Inflammatory macrophage (primary cell): ENCODE results near the gene SPSB3.
"Not testable (repeated sequence)": the region's sequence is repeated elsewhere in the genome, so short reads cannot be mapped to it uniquely, and the experiment has no call there.

Experiments used
- DNase-seq, 2 donors: peaks; one replicate each; pipeline ENCODE4 v3.0.0-alpha.2; 2020 to 2022

Gene SPSB3

GRCh38 chr16:1734816-1735215 is 47.6 kb downstream of the SPSB3 start:
- no peak for DNase-seq

GRCh38 chr16:1734123-1734522 is 48.2 kb downstream of the SPSB3 start:
- no peak for DNase-seq

GRCh38 chr16:1732551-1732987 is 49.8 kb downstream of the SPSB3 start:
- DNase-seq: not testable (repeated sequence)

GRCh38 chr16:1732071-1732470 is 50.3 kb downstream of the SPSB3 start:
- no peak for DNase-seq

- DNase-seq: peak in 1 of 2 donors; percentile 49
Observed at GRCh38 chr16:1731603-1732002, 50.8 kb downstream of the SPSB3 start.

GRCh38 chr16:1731073-1731472 is 51.3 kb downstream of the SPSB3 start:
- no peak for DNase-seq

- no peak for DNase-seq
Observed at GRCh38 chr16:1729445-1729844, 52.9 kb downstream of the SPSB3 start.

GRCh38 chr16:1729026-1729425 is 53.3 kb downstream of the SPSB3 start:
- no peak for DNase-seq

- no peak for DNase-seq
Observed at GRCh38 chr16:1727651-1728624, 54.4 kb downstream of the SPSB3 start.
